IPS-NIHi11 (cell line): ENCODE results near the gene SPNS3.

Experiments used
- DNase-seq: peaks from one replicate; pipeline ENCODE4 v3.0.0; 2012; ENCODE audit warnings: mixed read lengths, low spot score

SPNS3 gene

DNA sequence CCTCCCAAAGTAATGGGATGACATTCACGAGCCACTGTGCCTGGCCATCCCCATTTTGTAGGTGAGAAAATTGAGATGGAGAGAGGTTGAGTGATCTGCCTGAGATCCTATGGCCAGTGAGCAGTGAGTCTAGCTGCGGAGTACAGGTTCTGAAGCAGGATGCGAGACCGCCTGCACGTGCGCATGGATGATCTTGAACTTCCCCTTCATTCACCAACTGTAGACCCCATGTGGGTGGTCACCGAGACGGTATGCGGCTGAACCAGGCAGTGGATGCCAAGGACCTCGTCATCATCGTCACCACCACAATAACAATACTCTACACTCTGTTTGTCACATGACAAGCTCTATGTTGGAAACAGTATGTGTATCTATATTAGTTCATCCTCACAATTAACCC lies 6.2 kb upstream of the SPNS3 start:
- DNase-seq = no peak

DNA sequence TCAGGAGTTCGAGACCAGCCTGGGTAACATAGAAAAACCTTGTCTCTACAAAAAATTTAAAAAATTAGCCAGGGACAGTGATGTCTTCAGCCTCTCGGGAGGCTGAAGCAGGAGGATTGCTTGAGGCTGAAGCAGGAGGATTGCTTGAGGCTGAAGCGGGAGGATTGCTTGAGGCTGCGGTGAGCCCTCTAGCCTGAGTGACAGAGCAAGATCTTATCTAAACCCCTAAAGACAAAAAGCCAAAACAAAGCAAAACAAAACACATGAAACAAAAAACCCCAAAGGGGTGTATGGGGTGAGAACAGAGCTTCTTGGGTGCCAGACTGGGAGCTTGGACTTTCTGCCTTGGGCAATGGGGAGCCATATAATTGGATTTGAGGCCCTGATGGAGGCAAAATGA lies 2.6 kb downstream of the SPNS3 start:
- DNase-seq = no peak

DNA sequence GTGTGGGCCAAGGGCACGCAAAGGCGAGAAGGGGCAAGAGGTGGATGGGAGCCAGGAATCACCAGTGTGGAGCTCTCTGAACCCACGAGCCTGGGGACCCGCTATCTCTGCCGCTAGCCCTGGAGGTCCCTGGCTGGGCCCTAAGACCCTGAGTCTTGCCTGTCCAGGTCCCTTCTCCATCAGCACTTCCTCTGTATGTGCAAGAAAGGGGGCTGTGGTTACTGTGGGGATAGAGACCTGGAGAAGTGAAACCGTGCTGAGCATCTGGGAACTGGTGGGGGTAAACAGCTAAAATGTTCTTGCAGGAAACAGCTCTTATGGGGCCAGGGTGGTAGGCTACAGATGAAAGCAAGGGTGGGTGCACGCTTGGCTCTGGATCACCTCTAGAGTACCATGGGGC lies 3.1 kb downstream of the SPNS3 start:
- DNase-seq = no peak

DNA sequence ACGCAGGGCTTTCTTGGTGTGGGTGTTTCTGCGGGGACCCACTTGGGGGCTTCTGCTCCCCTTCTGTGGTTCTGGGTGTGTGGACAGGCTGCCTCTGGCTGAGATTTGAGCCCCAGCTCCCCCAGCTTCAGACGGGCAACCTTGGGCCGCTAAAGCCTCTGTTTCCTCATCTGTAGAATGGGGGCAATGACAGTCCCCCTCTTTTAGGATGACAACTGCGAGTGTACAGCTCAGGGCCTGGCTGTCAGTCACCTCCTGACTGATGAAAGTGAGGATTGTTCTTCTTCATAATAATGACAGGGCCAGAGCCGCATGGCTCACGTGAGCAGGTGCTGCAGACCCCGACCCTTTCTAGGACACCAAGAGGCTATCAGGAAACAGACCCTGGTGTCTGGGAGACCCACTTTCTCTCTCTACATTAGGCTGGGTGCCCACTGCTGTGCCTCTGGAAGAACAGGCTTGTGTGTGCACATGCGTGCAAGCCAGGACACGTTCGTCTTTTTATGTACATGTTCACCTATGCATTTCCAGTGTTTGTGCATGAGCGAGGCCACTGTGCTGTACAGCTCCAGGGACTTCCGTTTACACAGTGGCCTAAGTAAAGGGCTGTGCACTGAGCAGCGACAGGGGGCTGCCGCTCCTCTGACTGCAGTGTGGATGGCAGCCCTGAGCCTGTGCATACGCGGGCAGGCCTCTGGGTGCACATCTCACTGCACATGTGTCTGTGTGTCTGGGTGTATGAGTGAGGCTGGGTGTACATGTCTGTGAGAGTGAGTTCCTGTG lies 4.6 kb downstream of the SPNS3 start:
- no peak for DNase-seq

DNA sequence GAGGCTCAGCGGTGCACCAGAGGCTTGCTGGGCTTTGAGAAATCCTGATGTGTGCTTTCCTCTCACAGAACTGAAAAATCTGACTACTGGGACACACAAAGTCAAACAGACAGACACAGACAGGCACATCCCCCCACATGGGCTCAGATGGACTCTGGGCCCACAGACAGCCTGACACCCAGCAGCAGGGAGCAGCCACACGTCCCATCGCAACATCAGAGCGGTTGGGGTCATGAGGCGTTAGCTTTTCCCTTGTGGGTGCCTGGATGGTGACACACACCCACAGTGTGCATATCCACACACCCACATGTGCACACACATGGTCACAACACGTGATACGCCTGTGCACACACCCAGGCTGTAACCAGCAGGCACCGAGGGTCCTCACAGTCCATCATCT lies 6.3 kb downstream of the SPNS3 start:
- DNase-seq = no peak

DNA sequence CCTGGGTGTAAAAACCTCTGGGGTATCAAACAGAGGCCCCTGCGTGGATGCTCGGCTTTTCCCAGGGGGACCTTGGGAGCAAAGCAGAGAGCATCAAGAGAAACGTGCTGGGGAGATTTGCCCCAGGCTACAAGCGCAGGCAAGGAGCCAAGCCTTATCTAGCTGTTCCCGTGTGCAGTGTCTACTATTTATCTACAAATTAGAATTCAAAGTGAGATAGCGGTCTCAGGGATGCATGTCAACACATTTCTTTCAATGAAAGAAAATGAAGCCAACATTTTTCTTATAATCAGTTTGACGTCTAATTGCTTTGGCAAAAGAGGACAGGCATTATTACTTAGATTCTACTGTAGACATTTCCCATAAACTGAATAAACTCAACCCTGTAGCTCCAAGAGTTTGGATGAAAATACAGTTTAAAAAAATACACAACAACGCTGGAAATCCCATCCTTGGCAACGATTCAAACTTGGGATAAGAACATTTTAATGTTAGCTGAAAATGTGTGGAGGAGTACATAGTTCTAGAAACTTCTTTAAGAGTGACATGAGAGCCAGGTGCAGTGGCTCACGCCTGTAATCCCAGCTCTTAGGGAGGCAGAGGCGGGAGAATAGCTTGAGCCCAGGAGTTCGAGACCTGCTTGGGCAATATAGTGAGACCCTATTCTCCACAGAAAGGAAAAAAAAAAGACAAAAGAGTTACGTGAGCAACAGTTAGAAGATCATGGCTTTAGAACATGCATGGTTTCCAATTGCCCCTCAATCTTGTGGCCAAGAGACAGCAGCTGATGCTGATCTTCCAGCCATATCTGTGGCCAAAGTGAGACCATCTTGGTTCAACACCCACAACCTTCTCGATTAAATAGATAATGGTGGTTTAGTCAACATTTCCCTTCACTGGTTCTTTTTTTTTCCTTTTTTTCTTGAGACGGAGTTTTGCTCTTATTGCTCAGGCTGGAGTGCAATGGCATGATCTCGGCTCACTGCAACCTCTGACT lies 7.2 kb downstream of the SPNS3 start:
- no peak for DNase-seq

DNA sequence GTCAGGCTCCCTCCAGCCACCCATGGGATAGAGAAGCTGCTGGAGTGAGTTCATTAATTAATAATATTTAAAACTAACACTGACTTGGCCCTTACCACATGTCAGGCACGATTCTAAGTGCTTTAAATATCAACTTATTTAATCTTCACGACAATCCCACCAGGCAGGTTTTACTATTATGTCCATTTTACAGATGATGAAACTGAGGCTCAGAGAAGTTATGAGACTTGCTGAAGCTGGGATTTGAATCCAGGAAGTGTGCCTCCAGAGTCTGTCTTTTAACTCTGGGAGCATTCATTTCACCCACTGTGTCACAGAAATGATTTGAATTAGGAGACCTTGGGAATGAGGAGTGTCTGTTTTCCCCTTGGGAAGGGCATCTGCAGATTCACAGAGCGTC lies 8.8 kb downstream of the SPNS3 start:
- DNase-seq = no peak

DNA sequence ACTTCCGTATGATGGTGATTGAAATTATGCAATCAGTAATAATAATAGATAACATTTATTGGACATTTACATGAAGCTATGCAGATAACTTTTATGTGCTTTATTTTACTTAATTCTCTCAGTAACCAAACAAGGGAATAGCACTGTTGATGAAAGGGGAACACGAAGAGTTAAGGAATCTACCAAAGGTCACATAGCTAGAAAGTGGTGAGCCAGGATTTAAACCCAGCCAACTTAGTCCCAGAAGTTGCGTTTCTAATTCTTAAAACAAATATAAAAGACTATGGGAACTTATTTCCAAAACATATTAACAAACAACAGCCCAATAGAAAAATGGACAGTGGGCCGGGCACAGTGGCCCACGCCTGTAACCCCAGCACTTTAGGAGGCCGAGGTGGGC lies 9.7 kb downstream of the SPNS3 start:
- no peak for DNase-seq

DNA sequence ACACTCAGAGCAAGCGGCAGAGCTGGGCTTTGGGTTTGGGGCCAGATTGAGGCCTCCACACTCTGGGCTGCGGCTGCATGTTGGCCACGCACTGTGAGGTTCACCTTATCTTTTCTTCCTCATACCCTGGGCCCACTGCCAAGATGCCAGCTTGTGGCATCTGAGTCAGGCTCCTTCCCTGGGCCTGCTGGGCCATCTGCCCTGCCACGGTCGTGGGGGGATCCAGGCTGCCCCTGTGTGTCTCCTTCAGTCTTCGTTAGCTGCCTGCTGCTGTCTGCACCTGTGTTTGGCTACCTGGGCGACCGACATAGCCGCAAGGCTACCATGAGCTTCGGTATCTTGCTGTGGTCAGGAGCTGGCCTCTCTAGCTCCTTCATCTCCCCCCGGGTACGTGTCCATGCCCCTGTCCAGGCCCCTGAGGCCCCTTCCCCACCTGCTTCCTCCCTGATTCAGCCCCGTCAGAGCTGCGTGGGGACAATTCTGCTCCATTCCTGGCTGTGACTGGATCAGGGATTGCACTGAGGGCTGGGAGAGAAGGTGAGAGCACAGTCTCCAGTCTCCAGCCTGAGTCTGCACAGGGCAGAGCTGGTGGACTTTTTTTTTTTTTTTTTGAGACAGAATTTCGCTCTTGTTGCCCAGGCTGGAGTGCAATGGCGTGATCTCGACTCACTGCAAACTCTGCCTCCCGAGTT lies 11.2 kb downstream of the SPNS3 start:
- no peak for DNase-seq

DNA sequence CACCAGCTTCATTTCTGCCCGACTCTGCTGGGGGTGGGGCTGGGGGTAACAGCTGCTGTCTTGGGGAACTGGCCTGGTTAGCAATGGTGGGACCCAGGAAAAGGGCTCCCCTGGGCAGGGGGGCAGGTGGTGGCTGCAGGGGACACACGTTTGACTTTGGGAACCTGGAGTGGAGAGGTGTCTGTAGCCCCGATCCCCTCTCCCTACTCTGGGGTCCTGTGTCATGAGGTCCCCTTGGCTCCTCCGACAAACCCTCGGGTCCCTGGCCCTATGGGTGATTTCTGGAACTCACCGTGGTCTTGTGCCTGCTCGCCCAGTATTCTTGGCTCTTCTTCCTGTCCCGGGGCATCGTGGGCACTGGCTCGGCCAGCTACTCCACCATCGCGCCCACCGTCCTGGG lies 12.0 kb downstream of the SPNS3 start:
- no peak for DNase-seq

DNA sequence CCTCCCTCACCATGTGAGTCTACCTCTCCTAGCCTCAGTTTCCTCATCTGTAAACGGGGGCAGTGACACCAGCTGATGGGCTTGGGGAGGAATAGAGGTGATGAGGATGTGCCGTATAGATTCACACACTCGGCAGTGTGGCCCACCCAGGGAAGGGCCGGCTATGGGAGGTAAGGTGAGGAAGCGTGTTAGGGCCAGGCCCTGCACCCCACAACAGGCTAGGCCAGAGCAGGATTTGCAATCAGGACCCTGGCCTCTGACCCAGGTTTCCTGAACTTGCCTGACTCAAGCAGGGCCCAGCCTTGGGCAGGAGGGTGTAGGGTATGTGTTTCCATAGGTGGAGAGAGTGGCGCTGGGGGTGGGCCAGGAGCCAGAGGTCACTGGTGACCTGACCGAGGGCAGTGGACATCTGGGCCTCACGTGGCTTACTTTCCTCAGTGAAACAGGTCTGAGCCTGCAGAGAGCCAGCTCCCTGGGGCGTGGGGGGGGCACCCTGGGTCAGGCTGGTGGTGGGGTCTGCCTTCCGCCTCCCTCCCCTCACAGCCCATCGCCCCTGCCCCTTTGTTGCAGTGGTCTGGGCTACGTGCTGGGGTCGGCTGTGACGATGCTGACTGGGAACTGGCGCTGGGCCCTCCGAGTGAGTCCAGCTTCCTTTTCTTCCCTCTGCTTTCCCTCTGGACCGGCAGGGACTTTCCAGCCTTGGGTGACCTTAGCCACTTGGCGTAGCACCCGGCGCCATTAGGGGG lies 12.8 kb downstream of the SPNS3 start:
- DNase-seq = no peak

DNA sequence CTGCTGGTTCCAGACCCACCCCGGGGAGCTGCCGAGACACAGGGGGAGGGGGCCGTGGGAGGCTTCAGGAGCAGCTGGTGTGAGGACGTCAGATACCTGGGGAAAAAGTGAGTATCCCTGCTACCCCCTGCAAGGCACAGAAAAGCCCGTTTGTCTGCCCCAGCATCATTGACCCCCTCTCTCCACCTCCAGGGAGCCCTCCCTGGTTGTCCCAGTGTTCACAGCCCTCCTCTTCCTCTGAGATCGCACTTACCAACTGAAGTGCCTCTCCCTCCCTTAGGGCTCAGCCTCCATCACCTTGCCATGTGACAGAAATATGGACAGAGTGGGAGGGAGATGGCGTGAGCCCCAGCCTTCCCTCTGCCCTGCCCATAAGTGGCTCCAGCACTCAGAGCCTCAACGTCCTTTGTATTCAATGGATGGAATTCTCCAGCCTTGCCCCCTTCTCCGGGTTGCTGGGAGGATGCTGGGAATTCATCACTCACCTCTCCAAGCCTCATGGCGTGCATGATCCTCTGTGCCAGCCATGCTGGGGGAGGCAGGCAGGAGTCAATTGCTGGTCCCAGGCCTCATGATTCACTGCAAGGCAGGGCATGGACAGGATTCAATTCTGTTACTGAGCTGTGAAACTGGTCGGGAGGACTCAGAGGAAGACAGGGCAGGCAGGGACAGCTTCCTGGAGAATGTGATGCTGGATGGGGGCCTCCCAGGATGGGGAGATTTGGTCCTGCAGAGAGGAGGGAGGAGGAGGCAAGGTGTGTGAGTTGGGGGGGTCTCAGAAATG lies 14.6 kb downstream of the SPNS3 start:
- no peak for DNase-seq

DNA sequence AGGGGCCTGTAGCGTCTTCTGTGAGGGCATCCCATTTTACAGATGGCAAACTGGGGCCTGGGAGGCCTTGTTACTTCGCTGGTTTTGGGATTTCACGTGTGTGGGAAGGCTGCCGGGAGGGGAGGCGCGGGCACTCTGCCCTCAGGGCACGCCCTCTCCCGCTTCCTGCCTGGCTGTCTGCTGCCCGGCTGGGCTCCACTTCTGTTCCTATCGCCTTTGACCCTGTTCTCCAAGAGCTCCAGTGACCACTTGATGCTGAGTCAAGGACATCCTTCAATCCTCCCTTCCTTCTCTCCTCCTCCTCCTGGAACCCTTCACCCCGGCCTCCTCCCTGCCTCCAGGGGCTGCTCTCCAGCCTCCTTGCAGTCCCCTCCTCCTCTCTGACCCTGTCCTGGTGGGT lies 16.0 kb downstream of the SPNS3 start:
- no peak for DNase-seq

DNA sequence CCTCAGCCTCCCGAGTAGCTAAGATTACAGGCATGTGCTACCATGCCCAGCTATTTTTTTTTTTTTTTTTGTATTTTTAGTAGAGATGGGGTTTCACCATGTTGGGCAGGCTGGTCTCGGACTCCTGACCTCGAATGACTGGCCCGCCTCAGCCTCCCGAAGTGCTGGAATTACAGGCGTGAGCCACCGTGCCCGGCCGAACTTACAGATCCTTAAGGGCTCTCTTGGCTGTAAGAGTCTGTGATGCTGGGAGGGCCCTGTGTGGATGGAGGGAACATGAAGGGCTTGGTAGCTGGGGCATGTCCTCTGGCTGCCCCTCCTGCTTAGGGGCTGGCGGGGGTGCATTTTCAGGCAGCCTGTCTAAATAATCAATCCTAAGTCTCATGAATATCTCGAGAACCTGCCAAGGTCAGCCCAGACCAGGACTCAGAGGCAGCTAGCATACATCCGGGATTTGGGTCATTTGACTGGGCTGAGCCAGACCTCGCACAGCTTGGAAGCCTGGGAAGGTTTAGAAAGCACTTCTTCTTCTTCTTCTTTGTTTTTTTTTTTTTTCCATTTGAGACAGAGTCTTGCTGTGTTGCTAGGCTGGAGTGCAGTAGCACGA lies 17.1 kb downstream of the SPNS3 start:
- DNase-seq = no peak

DNA sequence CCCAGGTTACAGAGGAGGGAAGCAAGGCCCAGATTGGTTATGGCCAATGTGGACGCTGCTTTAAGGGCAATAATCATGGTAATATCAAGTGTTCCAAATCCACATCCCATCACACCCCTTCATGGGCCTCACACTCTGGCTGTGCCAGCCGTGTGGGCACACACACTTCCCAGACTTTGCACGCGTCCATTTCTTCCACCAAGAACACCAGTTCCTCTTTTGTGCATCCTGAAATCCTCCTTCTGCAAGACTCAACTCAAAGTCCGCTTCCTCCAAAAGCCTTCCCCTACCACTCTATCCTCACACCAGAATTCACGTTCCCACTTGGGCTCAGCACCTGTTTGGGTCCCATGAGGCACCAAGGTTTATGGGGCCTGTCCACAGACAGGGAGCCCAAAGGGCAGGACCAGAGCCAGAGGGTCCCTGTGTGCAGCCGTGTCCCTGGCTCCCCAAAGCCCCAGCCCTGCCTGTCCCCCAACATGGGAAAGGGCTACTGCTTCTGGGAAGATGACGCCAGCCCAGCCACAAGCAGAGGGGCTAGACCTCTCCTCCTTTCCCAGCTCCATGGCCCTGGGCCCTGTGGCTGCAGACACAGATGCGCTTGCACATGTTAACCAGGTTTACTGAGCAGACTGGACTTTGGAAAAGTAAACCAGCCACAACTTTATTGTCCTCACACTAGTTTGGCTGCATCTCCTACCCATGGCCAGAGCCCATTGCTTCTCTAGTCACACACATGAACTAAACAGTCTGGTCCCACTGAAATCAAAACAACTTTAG lies 20.3 kb downstream of the SPNS3 start:
- DNase-seq = no peak

DNA sequence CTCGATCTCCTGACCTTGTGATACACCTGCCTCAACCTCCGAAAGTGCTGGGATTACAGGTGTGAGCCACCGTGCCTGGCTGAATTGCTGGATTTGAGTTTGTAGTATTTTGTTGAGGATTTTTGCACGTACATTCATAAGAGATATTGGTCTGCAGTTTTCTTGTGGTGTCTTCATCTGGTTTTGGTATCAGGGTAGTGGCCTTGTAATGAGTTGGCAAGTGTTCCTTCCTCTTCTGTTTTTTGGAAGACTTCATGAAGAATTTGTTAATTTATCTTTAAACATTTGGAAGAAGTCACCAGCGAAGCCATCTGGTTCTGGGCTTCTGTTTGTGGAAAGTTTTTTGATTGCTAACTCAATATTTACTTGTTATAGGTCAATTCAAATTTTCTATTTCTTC lies 26.9 kb downstream of the SPNS3 start:
- no peak for DNase-seq

DNA sequence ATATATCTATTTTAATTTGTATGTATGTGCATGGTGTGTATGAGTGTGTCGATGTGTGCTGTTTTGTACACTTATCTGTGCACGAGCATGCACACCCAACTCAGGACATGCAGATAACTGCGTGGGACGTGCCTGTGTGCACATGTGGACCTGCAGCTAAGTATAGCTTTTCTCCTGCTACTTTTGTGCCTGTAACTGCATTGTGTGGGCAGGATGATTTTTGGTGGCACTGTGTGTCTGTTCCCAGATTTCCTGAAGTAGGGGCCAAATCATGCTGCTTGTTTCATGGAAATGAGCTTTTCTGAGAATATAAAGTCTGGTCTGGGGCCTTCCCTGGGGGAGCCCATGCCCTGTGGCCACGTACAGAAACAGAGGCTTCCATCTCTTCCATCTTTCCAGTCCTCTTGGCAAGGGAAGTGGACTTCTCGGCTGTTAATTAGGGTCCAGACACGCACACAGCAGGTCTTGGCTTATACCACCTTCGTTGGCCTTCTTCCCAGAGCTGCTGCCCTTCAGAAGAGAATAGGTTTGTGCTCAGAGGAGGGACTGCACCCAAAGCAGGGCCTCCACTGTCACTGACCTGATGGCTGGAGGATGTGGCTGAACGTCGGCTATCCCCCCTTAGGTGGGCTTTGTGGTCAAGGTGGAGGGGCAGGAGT lies 30.2 kb downstream of the SPNS3 start:
- no peak for DNase-seq

DNA sequence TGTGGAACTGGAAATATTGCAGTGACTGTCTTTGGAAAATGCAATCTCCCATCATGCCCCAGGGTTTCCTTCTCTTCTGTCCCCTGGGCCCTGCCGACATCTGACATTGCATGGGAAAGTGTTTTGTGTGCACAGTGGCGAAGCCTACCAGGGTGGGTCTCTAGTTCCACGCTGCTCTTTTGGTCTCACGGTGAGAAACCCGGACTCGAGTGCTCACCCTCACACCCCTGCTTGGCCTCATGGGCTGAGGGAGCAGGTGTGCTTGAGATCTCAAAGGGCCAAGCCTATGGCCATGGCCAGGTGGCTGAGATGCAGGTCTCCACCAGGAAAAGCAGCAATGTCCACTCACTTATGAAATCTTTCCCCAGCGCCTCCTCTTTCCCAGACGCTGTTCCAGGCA lies 32.0 kb downstream of the SPNS3 start:
- DNase-seq = no peak

DNA sequence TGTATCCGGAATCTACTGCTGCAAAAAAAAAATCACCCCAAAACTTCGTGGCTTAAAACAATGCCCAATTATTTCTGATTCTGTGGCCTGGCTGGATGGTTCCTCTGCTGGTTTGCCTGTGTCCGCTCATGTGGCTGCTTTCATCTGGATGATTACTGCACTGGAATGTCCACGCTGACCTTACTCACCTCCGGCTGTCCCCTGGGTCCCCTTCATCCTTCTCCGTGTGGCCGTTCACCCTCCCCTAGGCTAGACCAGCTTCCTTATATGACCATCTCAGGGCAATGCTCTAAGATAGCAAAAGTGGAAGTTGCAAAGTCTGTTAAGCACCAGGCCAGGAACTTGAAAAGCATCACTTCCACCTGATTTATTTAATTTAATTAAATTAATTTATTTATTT lies 33.5 kb downstream of the SPNS3 start:
- DNase-seq = no peak
